Measurements from ENCODE around the gene ALOX15. TPM values are rescaled to one million over a fixed set of nuclear protein-coding genes. Genes with fewer than 3 reads are reported as not detected.
"Not testable (repeated sequence)": the region's sequence is repeated elsewhere in the genome, so short reads cannot be mapped to it uniquely, and the experiment has no call there.

Gene ALOX15
- total RNA-seq, 4 donors from 2014 or later, result 0.30 TPM; not detected in 3

- Histone ChIP-seq H3K4me3 (no peak overlapping the region), H3K36me3 (no peaks in the 10 kb centered on the region), H3K4me1 (peaks cover 0 to 6% (median 0%) of the 10 kb centered on the region in 3 donors), H3K27me3 (peaks cover 0 to 60% (median 5%) of the 10 kb centered on the region in 4 donors), H3K27ac (no peak overlapping the region), H3K9me3 (no peaks in the 10 kb centered on the region)
- 58 to 62% methylated on average over 4 to 7 of the region's 7 CpGs for WGBS, 2 donors
- no peak for DNase-seq
- no peak for TF ChIP-seq POLR2A (IDR thresholded peaks at IDR 0.05)
- TF ChIP-seq, protein P1, sequence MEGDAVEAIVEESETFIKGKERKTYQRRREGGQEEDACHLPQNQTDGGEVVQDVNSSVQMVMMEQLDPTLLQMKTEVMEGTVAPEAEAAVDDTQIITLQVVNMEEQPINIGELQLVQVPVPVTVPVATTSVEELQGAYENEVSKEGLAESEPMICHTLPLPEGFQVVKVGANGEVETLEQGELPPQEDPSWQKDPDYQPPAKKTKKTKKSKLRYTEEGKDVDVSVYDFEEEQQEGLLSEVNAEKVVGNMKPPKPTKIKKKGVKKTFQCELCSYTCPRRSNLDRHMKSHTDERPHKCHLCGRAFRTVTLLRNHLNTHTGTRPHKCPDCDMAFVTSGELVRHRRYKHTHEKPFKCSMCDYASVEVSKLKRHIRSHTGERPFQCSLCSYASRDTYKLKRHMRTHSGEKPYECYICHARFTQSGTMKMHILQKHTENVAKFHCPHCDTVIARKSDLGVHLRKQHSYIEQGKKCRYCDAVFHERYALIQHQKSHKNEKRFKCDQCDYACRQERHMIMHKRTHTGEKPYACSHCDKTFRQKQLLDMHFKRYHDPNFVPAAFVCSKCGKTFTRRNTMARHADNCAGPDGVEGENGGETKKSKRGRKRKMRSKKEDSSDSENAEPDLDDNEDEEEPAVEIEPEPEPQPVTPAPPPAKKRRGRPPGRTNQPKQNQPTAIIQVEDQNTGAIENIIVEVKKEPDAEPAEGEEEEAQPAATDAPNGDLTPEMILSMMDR (IDR thresholded peaks at IDR 0.05), result no peak
- intact Hi-C loops (cut with DNase I), result no loop called here
These were observed 8.9 kb downstream of the ALOX15 start for GRCh38 chr17:4632581-4632920.

- Histone ChIP-seq H3K27me3 (peaks cover 0 to 54% (median 5%) of the 10 kb centered on the region in 4 donors), H3K36me3 (no peaks in the 10 kb centered on the region), H3K4me1 (peaks cover 0 to 6% (median 0%) of the 10 kb centered on the region in 3 donors), H3K9me3 (no peaks in the 10 kb centered on the region), H3K27ac (no peak overlapping the region), H3K4me3 (no peak overlapping the region)
- TF ChIP-seq, protein P1 (IDR thresholded peaks at IDR 0.05), result no peak
- TF ChIP-seq POLR2A (IDR thresholded peaks at IDR 0.05), result no peak
- DNase-seq, result no peak
- 68 to 69% methylated on average over 13 to 14 of the region's 21 CpGs for WGBS, 2 donors
- intact Hi-C loops (cut with DNase I), result no loop called here
These were observed 9.5 kb downstream of the ALOX15 start for GRCh38 chr17:4631836-4632580.

- WGBS, 2 donors, result 60 to 83% methylated on average over 7 to 8 of the region's 8 CpGs
- no peak for TF ChIP-seq POLR2A (IDR thresholded peaks at IDR 0.05)
- TF ChIP-seq, protein P1 (IDR thresholded peaks at IDR 0.05), result no peak
- intact Hi-C loops (cut with DNase I), result no loop called here
These were observed 10.0 kb downstream of the ALOX15 start for GRCh38 chr17:4631431-4631830.

GRCh38 chr17:4626734-4627256 lies 14.7 kb downstream of the ALOX15 start:
- no peak for TF ChIP-seq POLR2A (IDR thresholded peaks at IDR 0.05)
- TF ChIP-seq, protein P1 (IDR thresholded peaks at IDR 0.05), result no peak
- Histone ChIP-seq H3K9me3 (no peaks in the 10 kb centered on the region), H3K27me3 (peaks cover 0 to 6% (median 0%) of the 10 kb centered on the region in 4 donors), H3K27ac (no peak overlapping the region), H3K4me3 (no peak overlapping the region), H3K4me1 (peaks cover 0 to 26% (median 7%) of the 10 kb centered on the region in 3 donors), H3K36me3 (no peaks in the 10 kb centered on the region)
- 65 to 82% methylated on average over 4 of the region's 4 CpGs for WGBS, 2 donors
- no peak for DNase-seq
- intact Hi-C loops (cut with DNase I), result no loop called here

More at GRCh38 chr17:4631431-4631830, 10.0 kb downstream of the ALOX15 start:
- DNase-seq, result no peak
- Histone ChIP-seq H3K27me3 (peaks cover 0 to 48% (median under 1%) of the 10 kb centered on the region in 4 donors), H3K4me3 (no peak overlapping the region), H3K4me1 (peaks cover 0 to 6% (median 0%) of the 10 kb centered on the region in 3 donors), H3K9me3 (no peaks in the 10 kb centered on the region), H3K36me3 (no peaks in the 10 kb centered on the region), H3K27ac (no peak overlapping the region)

- no peak for DNase-seq
- no peaks in the 10 kb centered on the region for H3K9me3 ChIP-seq
- H3K36me3 ChIP-seq, result no peaks in the 10 kb centered on the region
- H3K4me3 ChIP-seq, result no peak overlapping the region
- 68 to 77% methylated on average over 12 of the region's 12 CpGs for WGBS, 2 donors
- TF ChIP-seq, protein P1 (IDR thresholded peaks at IDR 0.05), result no peak
- no peak for TF ChIP-seq POLR2A (IDR thresholded peaks at IDR 0.05)
- no peaks in the 10 kb centered on the region for H3K27me3 ChIP-seq
- H3K4me1 ChIP-seq, result peaks cover 0 to 26% (median 7%) of the 10 kb centered on the region in 3 donors
- peak overlapping the region in 1 of 4 donors; percentile 34 for H3K27ac ChIP-seq
- intact Hi-C loops (cut with DNase I), result no loop called here
These were observed 16.3 kb downstream of the ALOX15 start for GRCh38 chr17:4625181-4625617.

- 55 to 56% methylated on average over 3 of the region's 3 CpGs for WGBS, 2 donors
- intact Hi-C loops (cut with DNase I), result loop anchor here (5.0 kb wide), 1 partner anchor 57 kb away; no protein-coding TSS in a partner anchor
- H3K27me3 ChIP-seq, H3K9me3 ChIP-seq, H3K27ac ChIP-seq, DNase-seq, H3K4me3 ChIP-seq, H3K36me3 ChIP-seq: not testable (repeated sequence)
- H3K4me1 ChIP-seq, result peaks cover 0 to 26% (median 7%) of the 10 kb centered on the region in 3 donors
These were observed 17.0 kb downstream of the ALOX15 start for GRCh38 chr17:4624451-4624911.

Measured in esophagus squamous epithelium (tissue), 5 donors.